ENCODE results near the gene IGSF3. TPM values are rescaled to one million over a fixed set of nuclear protein-coding genes. Genes with fewer than 3 reads are reported as not detected.

Gene IGSF3
- total RNA-seq, 1 experiment from 2014 or later, result 32.4 TPM

DNA sequence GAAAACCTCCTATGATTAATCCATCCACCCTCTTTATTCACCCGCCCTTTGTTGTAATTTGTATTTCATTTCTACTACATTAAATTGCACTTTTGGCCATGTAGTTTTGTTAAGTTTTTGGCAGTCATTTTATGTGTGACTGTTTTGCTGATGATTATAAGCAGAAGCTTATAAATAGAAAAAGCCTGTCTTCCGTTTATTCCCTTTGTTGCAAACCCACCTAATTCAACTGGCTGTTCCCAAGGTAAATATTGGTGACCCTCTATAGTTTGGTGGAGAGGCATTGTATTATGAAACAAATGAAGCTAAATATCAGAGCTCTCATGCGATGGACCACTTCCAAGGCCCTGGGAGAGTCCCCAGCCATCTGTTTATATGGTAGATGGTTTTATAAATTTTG, 36.7 kb upstream of the IGSF3 start:
- TF ChIP-seq JAZF1 (CRISPR knock-in tag; IDR thresholded peaks at IDR 0.05), result no peak
- no peak for TF ChIP-seq EMX1 (CRISPR knock-in tag; IDR thresholded peaks at IDR 0.05)
- no peak for TF ChIP-seq TEAD4 (CRISPR knock-in tag; IDR thresholded peaks at IDR 0.05)
- POLR2A ChIA-PET, result no interaction called here
- no peaks in the 10 kb centered on the region for H3K27me3 Mint-ChIP-seq (ENCODE audit: low read depth)
- peaks cover 24% of the 10 kb centered on the region for H3K9me3 Mint-ChIP-seq
- H3K36me3 Mint-ChIP-seq, result peaks cover 17% of the 10 kb centered on the region
- CTCF ChIA-PET, result interaction anchor here (0.9 kb wide), 1 partner anchor 129 kb away, joined by 3 read pairs; no protein-coding TSS in a partner anchor
- H3K4me1 Mint-ChIP-seq, result peaks cover 16% of the 10 kb centered on the region
- no peak overlapping the region for H3K4me3 Mint-ChIP-seq
- H3K27ac Mint-ChIP-seq, result no peak overlapping the region
- DNase-seq (ENCODE audit: low spot score) (no peak), ATAC-seq (no peak)

DNA sequence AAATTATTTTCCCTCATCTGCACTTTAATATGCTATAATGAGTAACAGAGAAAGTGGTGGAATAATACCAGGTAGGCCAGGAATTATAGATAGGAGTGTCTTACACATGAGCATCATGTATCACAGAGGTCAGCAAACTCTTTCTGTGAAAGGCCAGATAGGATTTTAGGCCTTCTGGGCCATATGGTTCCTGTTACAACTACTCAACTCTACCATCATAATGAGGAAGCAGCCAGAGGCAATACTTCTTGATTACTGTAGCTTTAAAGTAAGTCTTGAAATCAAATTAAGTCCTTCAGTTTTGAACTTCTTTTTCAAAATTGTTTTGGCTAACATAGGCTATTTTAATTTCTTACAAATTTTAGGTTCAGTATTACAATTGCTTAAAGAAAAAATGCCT, 32.1 kb upstream of the IGSF3 start:
- Mint-ChIP-seq H3K9me3 (peaks cover 4% of the 10 kb centered on the region), H3K36me3 (peaks cover 3% of the 10 kb centered on the region), H3K27me3 (ENCODE audit: low read depth) (no peaks in the 10 kb centered on the region), H3K4me3 (no peak overlapping the region), H3K27ac (no peak overlapping the region), H3K4me1 (peaks cover 25% of the 10 kb centered on the region)
- CTCF ChIA-PET, result no interaction called here
- ATAC-seq (no peak), DNase-seq (ENCODE audit: low spot score) (no peak)
- POLR2A ChIA-PET, result no interaction called here
- TF ChIP-seq CREM (CRISPR knock-in tag; IDR thresholded peaks at IDR 0.05) (no peak), KAT7 (CRISPR knock-in tag; IDR thresholded peaks at IDR 0.05; ENCODE audit: borderline replicate concordance) (no peak), NR2C2 (CRISPR knock-in tag; IDR thresholded peaks at IDR 0.05) (no peak), GTF2I (CRISPR knock-in tag; conservative IDR thresholded peaks at IDR 0.05) (no peak), ELF4 (CRISPR knock-in tag; IDR thresholded peaks at IDR 0.05; ENCODE audit: low read depth) (no peak), NR1H2 (CRISPR knock-in tag; IDR thresholded peaks at IDR 0.05) (no peak), GRHL2 (CRISPR knock-in tag; IDR thresholded peaks at IDR 0.05; ENCODE audit: insufficient replicate concordance, severe bottlenecking) (no peak), EMX1 (CRISPR knock-in tag; IDR thresholded peaks at IDR 0.05) (no peak), ZNF396 (CRISPR knock-in tag; IDR thresholded peaks at IDR 0.05; ENCODE audit: borderline replicate concordance) (no peak), PRRX2 (CRISPR knock-in tag; IDR thresholded peaks at IDR 0.05) (no peak), MYBL2 (CRISPR knock-in tag; IDR thresholded peaks at IDR 0.05) (no peak), SMAD4 (CRISPR knock-in tag; IDR thresholded peaks at IDR 0.05) (no peak), ZNF671 (CRISPR knock-in tag; IDR thresholded peaks at IDR 0.05) (no peak), ZNF423 (CRISPR knock-in tag; IDR thresholded peaks at IDR 0.05) (no peak)
- TF ChIP-seq, protein P1, sequence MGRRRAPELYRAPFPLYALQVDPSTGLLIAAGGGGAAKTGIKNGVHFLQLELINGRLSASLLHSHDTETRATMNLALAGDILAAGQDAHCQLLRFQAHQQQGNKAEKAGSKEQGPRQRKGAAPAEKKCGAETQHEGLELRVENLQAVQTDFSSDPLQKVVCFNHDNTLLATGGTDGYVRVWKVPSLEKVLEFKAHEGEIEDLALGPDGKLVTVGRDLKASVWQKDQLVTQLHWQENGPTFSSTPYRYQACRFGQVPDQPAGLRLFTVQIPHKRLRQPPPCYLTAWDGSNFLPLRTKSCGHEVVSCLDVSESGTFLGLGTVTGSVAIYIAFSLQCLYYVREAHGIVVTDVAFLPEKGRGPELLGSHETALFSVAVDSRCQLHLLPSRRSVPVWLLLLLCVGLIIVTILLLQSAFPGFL (CRISPR knock-in tag; IDR thresholded peaks at IDR 0.05; ENCODE audit: borderline replicate concordance), result no peak
- TF ChIP-seq, protein P2, sequence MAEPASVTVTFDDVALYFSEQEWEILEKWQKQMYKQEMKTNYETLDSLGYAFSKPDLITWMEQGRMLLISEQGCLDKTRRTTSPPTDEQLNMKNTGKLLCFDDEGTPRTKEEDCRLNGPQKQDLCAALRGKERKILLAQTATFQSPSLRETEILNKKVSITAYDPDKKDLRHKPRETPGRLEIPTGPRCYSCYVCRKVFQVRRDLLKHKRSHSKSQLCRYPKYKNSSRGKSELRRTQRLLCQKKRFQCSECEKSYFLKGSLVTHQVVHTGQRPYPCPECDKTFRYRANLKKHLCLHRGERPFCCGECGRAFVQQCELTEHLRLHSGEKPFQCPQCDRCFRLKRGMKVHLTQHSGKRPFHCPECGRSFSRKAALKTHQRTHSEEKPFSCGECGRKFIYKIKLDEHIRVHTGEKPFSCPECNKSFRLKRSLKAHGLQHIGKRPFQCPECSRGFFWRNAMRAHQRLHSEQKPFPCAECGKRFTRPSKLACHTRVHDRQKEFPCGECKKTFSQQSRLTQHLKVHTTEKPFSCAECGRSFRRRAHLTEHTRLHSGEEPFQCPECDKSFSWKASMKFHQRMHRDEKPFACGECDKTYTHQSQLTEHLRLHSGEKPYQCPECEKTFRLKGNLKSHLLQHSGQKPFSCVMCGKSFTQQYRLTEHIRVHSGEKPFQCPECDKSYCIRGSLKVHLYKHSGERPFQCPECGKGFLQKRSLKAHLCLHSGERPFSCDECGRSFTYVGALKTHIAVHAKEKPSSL (CRISPR knock-in tag; conservative IDR thresholded peaks at IDR 0.05), result no peak
- TF ChIP-seq, protein P3, sequence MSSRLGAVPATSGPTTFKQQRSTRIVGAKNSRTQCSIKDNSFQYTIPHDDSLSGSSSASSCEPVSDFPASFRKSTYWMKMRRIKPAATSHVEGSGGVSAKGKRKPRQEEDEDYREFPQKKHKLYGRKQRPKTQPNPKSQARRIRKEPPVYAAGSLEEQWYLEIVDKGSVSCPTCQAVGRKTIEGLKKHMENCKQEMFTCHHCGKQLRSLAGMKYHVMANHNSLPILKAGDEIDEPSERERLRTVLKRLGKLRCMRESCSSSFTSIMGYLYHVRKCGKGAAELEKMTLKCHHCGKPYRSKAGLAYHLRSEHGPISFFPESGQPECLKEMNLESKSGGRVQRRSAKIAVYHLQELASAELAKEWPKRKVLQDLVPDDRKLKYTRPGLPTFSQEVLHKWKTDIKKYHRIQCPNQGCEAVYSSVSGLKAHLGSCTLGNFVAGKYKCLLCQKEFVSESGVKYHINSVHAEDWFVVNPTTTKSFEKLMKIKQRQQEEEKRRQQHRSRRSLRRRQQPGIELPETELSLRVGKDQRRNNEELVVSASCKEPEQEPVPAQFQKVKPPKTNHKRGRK (CRISPR knock-in tag; IDR thresholded peaks at IDR 0.05; ENCODE audit: borderline replicate concordance), result no peak
- TF ChIP-seq, protein P4, sequence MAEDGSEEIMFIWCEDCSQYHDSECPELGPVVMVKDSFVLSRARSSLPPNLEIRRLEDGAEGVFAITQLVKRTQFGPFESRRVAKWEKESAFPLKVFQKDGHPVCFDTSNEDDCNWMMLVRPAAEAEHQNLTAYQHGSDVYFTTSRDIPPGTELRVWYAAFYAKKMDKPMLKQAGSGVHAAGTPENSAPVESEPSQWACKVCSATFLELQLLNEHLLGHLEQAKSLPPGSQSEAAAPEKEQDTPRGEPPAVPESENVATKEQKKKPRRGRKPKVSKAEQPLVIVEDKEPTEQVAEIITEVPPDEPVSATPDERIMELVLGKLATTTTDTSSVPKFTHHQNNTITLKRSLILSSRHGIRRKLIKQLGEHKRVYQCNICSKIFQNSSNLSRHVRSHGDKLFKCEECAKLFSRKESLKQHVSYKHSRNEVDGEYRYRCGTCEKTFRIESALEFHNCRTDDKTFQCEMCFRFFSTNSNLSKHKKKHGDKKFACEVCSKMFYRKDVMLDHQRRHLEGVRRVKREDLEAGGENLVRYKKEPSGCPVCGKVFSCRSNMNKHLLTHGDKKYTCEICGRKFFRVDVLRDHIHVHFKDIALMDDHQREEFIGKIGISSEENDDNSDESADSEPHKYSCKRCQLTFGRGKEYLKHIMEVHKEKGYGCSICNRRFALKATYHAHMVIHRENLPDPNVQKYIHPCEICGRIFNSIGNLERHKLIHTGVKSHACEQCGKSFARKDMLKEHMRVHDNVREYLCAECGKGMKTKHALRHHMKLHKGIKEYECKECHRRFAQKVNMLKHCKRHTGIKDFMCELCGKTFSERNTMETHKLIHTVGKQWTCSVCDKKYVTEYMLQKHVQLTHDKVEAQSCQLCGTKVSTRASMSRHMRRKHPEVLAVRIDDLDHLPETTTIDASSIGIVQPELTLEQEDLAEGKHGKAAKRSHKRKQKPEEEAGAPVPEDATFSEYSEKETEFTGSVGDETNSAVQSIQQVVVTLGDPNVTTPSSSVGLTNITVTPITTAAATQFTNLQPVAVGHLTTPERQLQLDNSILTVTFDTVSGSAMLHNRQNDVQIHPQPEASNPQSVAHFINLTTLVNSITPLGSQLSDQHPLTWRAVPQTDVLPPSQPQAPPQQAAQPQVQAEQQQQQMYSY (CRISPR knock-in tag; IDR thresholded peaks at IDR 0.05), result no peak
- TF ChIP-seq, protein P5, sequence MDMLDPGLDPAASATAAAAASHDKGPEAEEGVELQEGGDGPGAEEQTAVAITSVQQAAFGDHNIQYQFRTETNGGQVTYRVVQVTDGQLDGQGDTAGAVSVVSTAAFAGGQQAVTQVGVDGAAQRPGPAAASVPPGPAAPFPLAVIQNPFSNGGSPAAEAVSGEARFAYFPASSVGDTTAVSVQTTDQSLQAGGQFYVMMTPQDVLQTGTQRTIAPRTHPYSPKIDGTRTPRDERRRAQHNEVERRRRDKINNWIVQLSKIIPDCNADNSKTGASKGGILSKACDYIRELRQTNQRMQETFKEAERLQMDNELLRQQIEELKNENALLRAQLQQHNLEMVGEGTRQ (CRISPR knock-in tag; IDR thresholded peaks at IDR 0.05), result no peak

All from WTC11 (cell line).